Smooth muscle cell of the coronary artery (primary cell): ENCODE data around the gene MED1. TPM values are rescaled to one million over a fixed set of nuclear protein-coding genes. Genes with fewer than 3 reads are reported as not detected.

Experiments
- total RNA-seq: library from RNA; depleted of rRNA; stranded (reverse); fragments of >200 nt; gene quantifications from 2 replicates; pipeline ENCODE4 v1.2.3, GENCODE V29; 2014; ENCODE audit warnings: low replicate concordance

Gene MED1
- total RNA-seq = 11.0 and 16.5 TPM in 2 replicates

GRCh38 chr17:39450847-39451581 lies at the start of gene MED1:
TSS of gene MED1 (minus strand) at chr17:39451263. CDS start at chr17:39451062, 201 bp downstream.

GRCh38 chr17:39461113-39461925 lies 10.3 kb upstream of the MED1 start, which contains the start of gene CDK12:
TSS of gene CDK12 (plus strand) at chr17:39461486. CDS start at chr17:39462072, 586 bp downstream.

GRCh38 chr17:39401412-39402243 lies 49.4 kb downstream of the MED1 start, which contains the start of gene FBXL20:
TSS of gene FBXL20 (minus strand) at chr17:39401626. CDS start at chr17:39401402, 224 bp downstream.

Other genes with a start within 250 kb of the MED1 start
- gene STAC2, start 225.3 kb downstream of the MED1 start, total RNA-seq = under 0.01 TPM in 1 of 2 replicates, not detected in the other
- 13.5 and 15.1 TPM in 2 replicates for gene FBXL20, start 49.6 kb downstream of the MED1 start, total RNA-seq
- gene CDK12, start 10.2 kb upstream of the MED1 start, total RNA-seq = 12.2 and 14.9 TPM in 2 replicates
- gene NEUROD2, start 156.7 kb upstream of the MED1 start, total RNA-seq = not detected in 2 replicates
- 3.0 TPM in 1 of 2 replicates, not detected in the other for gene PPP1R1B, start 175.7 kb upstream of the MED1 start, total RNA-seq
- gene STARD3, start 185.9 kb upstream of the MED1 start, total RNA-seq = 18.4 and 49.3 TPM in 2 replicates
- gene TCAP, start 214.1 kb upstream of the MED1 start, total RNA-seq = 0.23 and 0.70 TPM in 2 replicates
- not detected in 2 replicates for gene PNMT, start 217.2 kb upstream of the MED1 start, total RNA-seq
- 8.3 and 19.9 TPM in 2 replicates for gene PGAP3, start 236.8 kb upstream of the MED1 start, total RNA-seq
- 33.8 and 34.5 TPM in 2 replicates for gene ERBB2, start 248.8 kb upstream of the MED1 start, total RNA-seq